ENCODE results near the gene BHLHE40. TPM values are rescaled to one million over a fixed set of nuclear protein-coding genes. Genes with fewer than 3 reads are reported as not detected.

The BHLHE40 gene
- total RNA-seq, 1 donor from 2014 or later, result 15.2 TPM

DNA sequence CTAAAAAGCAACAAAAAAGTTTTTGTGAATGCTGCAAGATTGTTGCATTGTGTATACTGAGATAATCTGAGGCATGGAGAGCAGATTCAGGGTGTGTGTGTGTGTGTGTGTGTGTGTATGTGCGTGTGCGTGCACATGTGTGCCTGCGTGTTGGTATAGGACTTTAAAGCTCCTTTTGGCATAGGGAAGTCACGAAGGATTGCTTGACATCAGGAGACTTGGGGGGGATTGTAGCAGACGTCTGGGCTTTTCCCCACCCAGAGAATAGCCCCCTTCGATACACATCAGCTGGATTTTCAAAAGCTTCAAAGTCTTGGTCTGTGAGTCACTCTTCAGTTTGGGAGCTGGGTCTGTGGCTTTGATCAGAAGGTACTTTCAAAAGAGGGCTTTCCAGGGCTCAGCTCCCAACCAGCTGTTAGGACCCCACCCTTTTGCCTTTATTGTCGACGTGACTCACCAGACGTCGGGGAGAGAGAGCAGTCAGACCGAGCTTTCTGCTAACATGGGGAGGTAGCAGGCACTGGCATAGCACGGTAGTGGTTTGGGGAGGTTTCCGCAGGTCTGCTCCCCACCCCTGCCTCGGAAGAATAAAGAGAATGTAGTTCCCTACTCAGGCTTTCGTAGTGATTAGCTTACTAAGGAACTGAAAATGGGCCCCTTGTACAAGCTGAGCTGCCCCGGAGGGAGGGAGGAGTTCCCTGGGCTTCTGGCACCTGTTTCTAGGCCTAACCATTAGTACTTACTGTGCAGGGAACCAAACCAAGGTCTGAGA is 4.7 kb downstream of the BHLHE40 start:
- peaks cover 44% of the 10 kb centered on the region for H3K4me1 Mint-ChIP-seq (ENCODE audit: unreplicated experiment)
- TF ChIP-seq, protein P1, sequence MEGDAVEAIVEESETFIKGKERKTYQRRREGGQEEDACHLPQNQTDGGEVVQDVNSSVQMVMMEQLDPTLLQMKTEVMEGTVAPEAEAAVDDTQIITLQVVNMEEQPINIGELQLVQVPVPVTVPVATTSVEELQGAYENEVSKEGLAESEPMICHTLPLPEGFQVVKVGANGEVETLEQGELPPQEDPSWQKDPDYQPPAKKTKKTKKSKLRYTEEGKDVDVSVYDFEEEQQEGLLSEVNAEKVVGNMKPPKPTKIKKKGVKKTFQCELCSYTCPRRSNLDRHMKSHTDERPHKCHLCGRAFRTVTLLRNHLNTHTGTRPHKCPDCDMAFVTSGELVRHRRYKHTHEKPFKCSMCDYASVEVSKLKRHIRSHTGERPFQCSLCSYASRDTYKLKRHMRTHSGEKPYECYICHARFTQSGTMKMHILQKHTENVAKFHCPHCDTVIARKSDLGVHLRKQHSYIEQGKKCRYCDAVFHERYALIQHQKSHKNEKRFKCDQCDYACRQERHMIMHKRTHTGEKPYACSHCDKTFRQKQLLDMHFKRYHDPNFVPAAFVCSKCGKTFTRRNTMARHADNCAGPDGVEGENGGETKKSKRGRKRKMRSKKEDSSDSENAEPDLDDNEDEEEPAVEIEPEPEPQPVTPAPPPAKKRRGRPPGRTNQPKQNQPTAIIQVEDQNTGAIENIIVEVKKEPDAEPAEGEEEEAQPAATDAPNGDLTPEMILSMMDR (IDR thresholded peaks at IDR 0.05; ENCODE audit: unreplicated experiment), result no peak
- H3K27me3 Mint-ChIP-seq (ENCODE audit: unreplicated experiment), result peaks cover 2% of the 10 kb centered on the region
- DNase-seq (ENCODE audit: low spot score), result no peak
- H3K9me3 Mint-ChIP-seq (ENCODE audit: unreplicated experiment), result no peaks in the 10 kb centered on the region
- H3K27ac Mint-ChIP-seq (ENCODE audit: unreplicated experiment), result no peak overlapping the region
- H3K4me3 Mint-ChIP-seq (ENCODE audit: unreplicated experiment), result peak overlapping the region; percentile 74
- H3K36me3 Mint-ChIP-seq (ENCODE audit: low read depth, unreplicated experiment), result peaks cover 15% of the 10 kb centered on the region

DNA sequence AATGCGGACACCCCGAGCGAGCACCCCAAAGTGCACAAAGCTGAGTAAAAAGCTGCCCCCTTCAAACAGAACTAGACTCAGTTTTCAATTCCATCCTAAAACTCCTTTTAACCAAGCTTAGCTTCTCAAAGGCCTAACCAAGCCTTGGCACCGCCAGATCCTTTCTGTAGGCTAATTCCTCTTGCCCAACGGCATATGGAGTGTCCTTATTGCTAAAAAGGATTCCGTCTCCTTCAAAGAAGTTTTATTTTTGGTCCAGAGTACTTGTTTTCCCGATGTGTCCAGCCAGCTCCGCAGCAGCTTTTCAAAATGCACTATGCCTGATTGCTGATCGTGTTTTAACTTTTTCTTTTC is 5.3 kb downstream of the BHLHE40 start:
- no peak overlapping the region for H3K4me3 Mint-ChIP-seq (ENCODE audit: unreplicated experiment)
- peaks cover 15% of the 10 kb centered on the region for H3K36me3 Mint-ChIP-seq (ENCODE audit: low read depth, unreplicated experiment)
- H3K9me3 Mint-ChIP-seq (ENCODE audit: unreplicated experiment), result no peaks in the 10 kb centered on the region
- TF ChIP-seq, protein P1 (IDR thresholded peaks at IDR 0.05; ENCODE audit: unreplicated experiment), result no peak
- H3K27ac Mint-ChIP-seq (ENCODE audit: unreplicated experiment), result no peak overlapping the region
- peaks cover 2% of the 10 kb centered on the region for H3K27me3 Mint-ChIP-seq (ENCODE audit: unreplicated experiment)
- peaks cover 44% of the 10 kb centered on the region for H3K4me1 Mint-ChIP-seq (ENCODE audit: unreplicated experiment)
- no peak for DNase-seq (ENCODE audit: low spot score)

DNA sequence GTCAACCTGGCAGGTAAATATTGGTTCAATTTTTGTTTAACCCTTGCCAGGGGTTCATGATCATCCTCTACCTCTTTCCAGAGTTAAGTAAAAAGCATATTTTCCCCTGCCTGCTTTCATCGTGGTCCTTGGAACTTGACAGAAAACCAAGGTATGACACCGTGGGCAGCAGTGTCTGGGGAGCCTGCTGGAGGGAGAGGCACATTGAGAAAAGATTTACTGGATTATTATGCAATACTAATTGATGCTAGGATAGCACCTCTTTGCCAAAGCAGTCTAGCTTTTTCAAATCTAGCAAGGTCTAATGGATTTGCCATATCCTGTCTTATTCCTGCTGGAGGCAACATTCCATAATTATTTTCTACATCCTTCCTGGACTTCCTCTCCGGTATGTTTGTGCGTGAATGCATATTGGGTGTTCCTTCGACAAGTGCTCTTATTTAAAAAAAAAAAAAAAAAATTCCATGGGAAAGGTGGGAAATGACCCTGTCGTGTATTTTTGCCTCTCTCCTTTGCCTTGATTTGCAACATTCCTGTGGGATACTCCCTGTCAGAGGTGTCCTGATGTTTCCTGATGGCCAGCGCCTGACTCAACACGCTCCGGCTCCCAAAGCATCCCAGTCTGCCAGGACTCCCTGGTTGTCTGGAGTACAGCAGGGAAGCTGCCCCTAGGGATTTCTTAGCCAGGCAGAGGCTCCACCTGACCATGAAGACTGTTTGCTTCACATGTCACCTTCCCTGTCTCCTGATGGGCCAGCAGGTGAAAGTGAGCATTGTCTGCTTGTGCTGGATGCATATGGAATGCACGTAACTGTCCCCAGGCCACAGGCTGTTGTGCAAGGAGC is 6.3 kb downstream of the BHLHE40 start:
- DNase-seq (ENCODE audit: low spot score), result no peak
- TF ChIP-seq, protein P1 (IDR thresholded peaks at IDR 0.05; ENCODE audit: unreplicated experiment), result no peak
- no peak overlapping the region for H3K27ac Mint-ChIP-seq (ENCODE audit: unreplicated experiment)
- H3K36me3 Mint-ChIP-seq (ENCODE audit: low read depth, unreplicated experiment), result peaks cover 15% of the 10 kb centered on the region
- H3K27me3 Mint-ChIP-seq (ENCODE audit: unreplicated experiment), result peaks cover 2% of the 10 kb centered on the region
- H3K4me1 Mint-ChIP-seq (ENCODE audit: unreplicated experiment), result peaks cover 39% of the 10 kb centered on the region
- no peak overlapping the region for H3K4me3 Mint-ChIP-seq (ENCODE audit: unreplicated experiment)
- no peaks in the 10 kb centered on the region for H3K9me3 Mint-ChIP-seq (ENCODE audit: unreplicated experiment)

DNA sequence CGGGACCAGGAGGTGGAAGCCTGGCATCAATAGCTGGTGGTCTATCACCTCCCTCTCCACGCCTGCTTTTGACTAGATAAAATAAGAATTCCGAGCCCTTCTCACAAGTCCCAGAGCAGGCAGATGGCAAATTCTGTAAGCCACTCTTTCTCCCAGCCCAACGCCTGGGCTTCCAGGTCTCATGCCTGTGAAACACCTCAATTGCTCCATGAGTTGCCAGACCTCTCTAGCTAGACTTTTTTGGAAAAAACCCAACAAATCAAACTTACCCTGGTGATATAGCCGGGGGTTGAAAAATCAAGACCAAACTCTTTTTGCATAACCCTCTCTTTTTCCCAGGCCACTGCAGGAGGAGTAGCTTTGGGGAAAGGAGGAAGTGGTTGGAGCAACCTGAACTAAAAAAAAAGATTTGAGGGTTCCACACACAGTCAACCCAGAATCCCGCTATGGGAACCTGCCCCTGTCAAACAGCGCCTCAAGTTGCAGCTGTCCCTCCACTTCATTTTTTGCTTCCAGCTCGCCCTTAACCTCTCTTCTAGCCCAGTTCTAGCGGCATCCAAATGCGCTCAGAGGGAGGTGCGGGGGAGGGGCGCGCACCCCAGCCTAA is 7.0 kb downstream of the BHLHE40 start:
- H3K9me3 Mint-ChIP-seq (ENCODE audit: unreplicated experiment), result no peaks in the 10 kb centered on the region
- peaks cover 2% of the 10 kb centered on the region for H3K27me3 Mint-ChIP-seq (ENCODE audit: unreplicated experiment)
- DNase-seq (ENCODE audit: low spot score), result no peak
- peak overlapping the region; percentile 76 for H3K4me3 Mint-ChIP-seq (ENCODE audit: unreplicated experiment)
- peaks cover 15% of the 10 kb centered on the region for H3K36me3 Mint-ChIP-seq (ENCODE audit: low read depth, unreplicated experiment)
- peaks cover 35% of the 10 kb centered on the region for H3K4me1 Mint-ChIP-seq (ENCODE audit: unreplicated experiment)
- TF ChIP-seq, protein P1 (IDR thresholded peaks at IDR 0.05; ENCODE audit: unreplicated experiment), result no peak
- H3K27ac Mint-ChIP-seq (ENCODE audit: unreplicated experiment), result no peak overlapping the region
